ENCODE results near the gene HNRNPR. TPM values are rescaled to one million over a fixed set of nuclear protein-coding genes. Genes with fewer than 3 reads are reported as not detected.

Gene HNRNPR
- total and polyA plus RNA-seq, 2 of the 8 experiments (the other 6 are each of a cell fraction or from before 2014, with no cell fraction given): 110 to 214 TPM

DNA sequence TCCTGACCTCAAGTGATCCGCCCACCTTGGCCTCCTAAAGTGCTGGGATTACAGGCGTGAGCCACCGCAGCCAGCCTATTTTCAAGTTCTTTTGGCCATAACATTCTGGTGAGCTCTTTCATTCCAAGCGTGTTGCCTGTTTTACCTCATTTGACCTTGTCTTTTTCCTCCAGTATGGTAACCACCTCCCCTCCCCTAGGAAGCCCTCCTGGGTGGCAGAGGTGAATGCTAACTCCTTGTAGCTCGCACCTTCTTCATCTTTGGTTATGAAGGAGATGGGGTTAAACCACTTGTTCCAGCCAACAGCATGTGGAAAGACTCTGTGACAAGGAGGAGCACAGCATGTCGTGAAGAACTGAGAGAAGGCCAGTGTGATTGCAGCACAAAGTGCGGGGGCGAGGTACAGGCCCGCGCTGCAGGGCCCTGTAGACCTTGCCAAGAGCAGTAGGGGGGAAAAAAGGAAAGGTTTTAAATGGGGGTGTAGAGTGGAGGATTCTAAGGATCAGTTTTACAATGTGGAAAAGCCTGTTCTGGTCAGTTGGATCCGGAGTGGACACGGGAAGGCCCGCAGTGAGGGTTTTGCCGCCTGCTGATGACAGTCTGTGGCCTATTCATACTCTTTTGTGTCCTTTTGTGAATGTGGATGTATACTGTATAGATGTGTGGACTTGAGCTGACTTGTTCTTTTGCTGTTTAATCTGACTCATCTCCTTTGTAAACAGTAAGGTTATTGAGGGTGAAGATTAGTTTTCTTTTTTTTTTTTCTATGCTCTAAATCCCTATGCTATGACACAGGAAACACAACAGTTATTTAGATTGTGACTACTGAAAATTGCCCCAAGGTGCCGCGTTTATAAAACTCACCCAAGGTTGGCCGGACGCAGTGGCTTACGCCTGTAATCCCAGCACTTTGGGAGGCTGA, 33.1 kb upstream of the HNRNPR start:
- H4K91ac ChIP-seq (replicated peaks; ENCODE audit: insufficient read length, low read length): no peak overlapping the region
- no peak overlapping the region for H3K4me3 ChIP-seq (ENCODE audit: extremely low read depth in 1 of 4, insufficient read depth in 2 of 4, low read depth in 3 of 4, low read length in 4 of 4)
- no peak overlapping the region for H3K56ac ChIP-seq (replicated peaks; ENCODE audit: insufficient read length, low read depth, low read length)
- WGBS, 2 experiments (ENCODE audit: extremely low coverage in 1 of 2, insufficient coverage in 1 of 2, insufficient read length in 1 of 2, insufficient replicate concordance in 2 of 2, low coverage in 1 of 2, low lambda C conversion rate in 2 of 2, missing lambda C conversion rate in 1 of 2): 90% methylated on average over 18 of the region's 19 CpGs; no CpG with 5 or more reads in 1 of the 2 experiments
- ChIA-PET POLR2A (ENCODE audit: partially characterized antibody) (no interaction called here), CTCF (ENCODE audit: partially characterized antibody) (interaction anchor here (0.6 to 1.0 kb wide), 2 partner anchors 18 to 27 kb away, joined by 3 to 5 read pairs; no protein-coding TSS in a partner anchor)
- H4K20me1 ChIP-seq (replicated peaks in 1 of 2; ENCODE audit: control insufficient read depth in 1 of 2, insufficient read depth in 2 of 2, low read length in 2 of 2): peaks cover 2 to 7% of the 10 kb centered on the region in 2 experiments
- no peak overlapping the region for H3K4ac ChIP-seq (replicated peaks; ENCODE audit: insufficient read length, low read depth, low read length)
- no peak overlapping the region for H3K4me2 ChIP-seq (ENCODE audit: insufficient read depth in 1 of 2, low read depth in 2 of 2, low read length in 2 of 2)
- H3K18ac ChIP-seq (ENCODE audit: extremely low read depth, low read length): no peak overlapping the region
- H4K8ac ChIP-seq (ENCODE audit: extremely low read depth, insufficient read depth, low read length): no peak overlapping the region; the same call in 1 of the 2 replicates
- peaks cover 0 to 7% (median 0%) of the 10 kb centered on the region in 4 experiments; a peak in 1 of 7 replicates for H3K4me1 ChIP-seq (replicated peaks in 1 of 4; ENCODE audit: control insufficient read depth in 3 of 4, insufficient read depth in 4 of 4, low read length in 3 of 4)
- H3K9ac ChIP-seq (replicated peaks in 1 of 4; ENCODE audit: extremely low read depth in 1 of 4, low read depth in 3 of 4, low read length in 3 of 4): no peak overlapping the region
- H3K23ac ChIP-seq (ENCODE audit: insufficient read length): no peak overlapping the region
- H3K27me3 ChIP-seq (replicated peaks in 1 of 4; ENCODE audit: control insufficient read depth in 3 of 4, extremely low read depth in 1 of 4, insufficient read depth in 3 of 4, low read length in 3 of 4): peaks cover 34 to 86% (median 62%) of the 10 kb centered on the region in 4 experiments
- H2AK5ac ChIP-seq (ENCODE audit: low read depth, low read length): no peak overlapping the region
- DNase-seq (ENCODE audit: low read depth in 1 of 2, low spot score in 2 of 2) (no peak), FAIRE-seq (no peak)
- no peak overlapping the region for H3K14ac ChIP-seq (ENCODE audit: insufficient read length)
- no peaks in the 10 kb centered on the region for H3K9me3 ChIP-seq (ENCODE audit: insufficient read depth in 2 of 2, low read depth in 1 of 2, low read length in 1 of 2)
- H2BK12ac ChIP-seq (ENCODE audit: low read depth, low read length): no peak overlapping the region
- no peak overlapping the region for H2BK15ac ChIP-seq (ENCODE audit: low read length)
- H4K5ac ChIP-seq (ENCODE audit: insufficient read length, low read depth, low read length): no peak overlapping the region
- no peak overlapping the region for H2BK5ac ChIP-seq (ENCODE audit: low read depth, low read length)
- H2AFZ ChIP-seq (ENCODE audit: low read length): no peak overlapping the region
- H2BK20ac ChIP-seq (ENCODE audit: low read length): no peak overlapping the region
- no peak overlapping the region for H3K27ac ChIP-seq (ENCODE audit: low read depth, low read length)
- no peak overlapping the region for H2BK120ac ChIP-seq (replicated peaks; ENCODE audit: low read depth, low read length)
- H3K79me2 ChIP-seq (ENCODE audit: control insufficient read depth in 1 of 2, insufficient read depth in 2 of 2, low read length in 2 of 2): no peaks in the 10 kb centered on the region
- H3K79me1 ChIP-seq (ENCODE audit: low read depth, low read length): no peaks in the 10 kb centered on the region
- no peaks in the 10 kb centered on the region; the same call in 1 of the 2 replicates for H3K23me2 ChIP-seq (ENCODE audit: low read depth, low read length)
- TF ChIP-seq BCL11A (IDR thresholded peaks at IDR 0.05; ENCODE audit: low read depth in 2 of 2, low read length in 2 of 2) (no peak), POLR2A (IDR thresholded peaks at IDR 0.05; ENCODE audit: control extremely low read depth in 1 of 2, low read depth in 2 of 2, low read length in 2 of 2) (no peak), SIX5 (IDR thresholded peaks at IDR 0.05; ENCODE audit: low read depth, low read length) (no peak), SP1 (IDR thresholded peaks at IDR 0.05; ENCODE audit: low read depth, low read length) (no peak), EP300 (IDR thresholded peaks at IDR 0.05; ENCODE audit: borderline replicate concordance in 1 of 2, low read depth in 2 of 2, low read length in 2 of 2) (no peak), BACH1 (IDR thresholded peaks at IDR 0.05; ENCODE audit: low read length) (no peak), RXRA (IDR thresholded peaks at IDR 0.05; ENCODE audit: insufficient read depth, low read depth, low read length) (no peak), ZNF274 (IDR thresholded peaks at IDR 0.05; ENCODE audit: borderline replicate concordance, extremely low read depth, low read length) (no peak), ASH2L (IDR thresholded peaks at IDR 0.05; ENCODE audit: low read length) (no peak), RBBP5 (IDR thresholded peaks at IDR 0.05; ENCODE audit: borderline replicate concordance, low read depth, low read length) (no peak)
- no peaks in the 10 kb centered on the region for H3K36me3 ChIP-seq (ENCODE audit: control insufficient read depth in 2 of 4, insufficient read depth in 4 of 4, low read length in 3 of 4)
